ENCODE measurements around the gene IFIT3. TPM values are rescaled to one million over a fixed set of nuclear protein-coding genes. Genes with fewer than 3 reads are reported as not detected.
A peak's percentile ranks its signal among the peaks of the same experiment; 100 is the strongest.

The IFIT3 gene
- total RNA-seq, 4 donors from 2014 or later, result 9.2 to 58.5 (median 17.2) TPM

- no peak for TF ChIP-seq CTCF (IDR thresholded peaks at IDR 0.05)
- DNase-seq (ENCODE audit: low spot score), result no peak
- ATAC-seq (ENCODE audit: low FRiP score), result no peak
Observed at GRCh38 chr10:89297791-89298190, 30.0 kb upstream of the IFIT3 start.

GRCh38 chr10:89299031-89299430, 28.8 kb upstream of the IFIT3 start:
- no peak for DNase-seq (ENCODE audit: low spot score)
- no peak for ATAC-seq (ENCODE audit: low FRiP score)
- TF ChIP-seq CTCF (IDR thresholded peaks at IDR 0.05), result no peak

- TF ChIP-seq CTCF (IDR thresholded peaks at IDR 0.05), result no peak
- ATAC-seq (ENCODE audit: low FRiP score), result peak; percentile 29
- DNase-seq (ENCODE audit: low spot score), result no peak
Observed at GRCh38 chr10:89301232-89301631, 26.6 kb upstream of the IFIT3 start.

- peak; percentile 80 for ATAC-seq (ENCODE audit: low FRiP score)
- no peak for DNase-seq (ENCODE audit: low spot score)
- no peak for TF ChIP-seq CTCF (IDR thresholded peaks at IDR 0.05)
Observed at GRCh38 chr10:89301721-89302445, 25.9 kb upstream of the IFIT3 start, which contains the start of gene IFIT2. Gene IFIT2 (plus strand): TSS chr10:89302046. CDS start chr10:89302124, 78 bp downstream.

GRCh38 chr10:89302625-89303024, 25.2 kb upstream of the IFIT3 start:
- ATAC-seq (ENCODE audit: low FRiP score), result peak; percentile 46
- no peak for TF ChIP-seq CTCF (IDR thresholded peaks at IDR 0.05)

GRCh38 chr10:89303161-89303560, 24.6 kb upstream of the IFIT3 start:
- TF ChIP-seq CTCF (IDR thresholded peaks at IDR 0.05), result no peak
- ATAC-seq (ENCODE audit: low FRiP score), result no peak

More at GRCh38 chr10:89302625-89303024, 25.2 kb upstream of the IFIT3 start:
- no peak for DNase-seq (ENCODE audit: low spot score)

GRCh38 chr10:89304026-89304425, 23.8 kb upstream of the IFIT3 start:
- no peak for ATAC-seq (ENCODE audit: low FRiP score)
- no peak for TF ChIP-seq CTCF (IDR thresholded peaks at IDR 0.05)

More at GRCh38 chr10:89303161-89303560, 24.6 kb upstream of the IFIT3 start:
- no peak for DNase-seq (ENCODE audit: low spot score)

More at GRCh38 chr10:89304026-89304425, 23.8 kb upstream of the IFIT3 start:
- DNase-seq (ENCODE audit: low spot score), result no peak

All from omental fat pad (tissue), 4 donors.